Smooth muscle cell (in vitro differentiated cells): ENCODE measurements around the gene DMRT1. TPM values are rescaled to one million over a fixed set of nuclear protein-coding genes. Genes with fewer than 3 reads are reported as not detected.

Source experiments
- DNase-seq: peaks from one replicate; lab custom pipeline; 2025; ENCODE audit not compliant: unreplicated experiment; lab: John Stamatoyannopoulos, UW
- H2AFZ ChIP-seq: fragments of 200-600 bp; sonication (generic); 2 replicates; pipeline ENCODE4 v1.6.0; 2016; ENCODE audit warnings: antibody characterized with exemption, low read depth, mild to moderate bottlenecking
- H3F3A ChIP-seq: fragments of 200-600 bp; sonication (generic); 2 replicates; pipeline ENCODE4 v1.6.0; 2017; ENCODE audit warnings: antibody characterized with exemption, low read depth
- H3K27ac ChIP-seq: fragments of 200-600 bp; sonication (generic); 2 replicates; pipeline ENCODE4 v1.5.1; 2016; ENCODE audit warnings: low read depth, mild to moderate bottlenecking
- H3K27me3 ChIP-seq: fragments of 200-600 bp; sonication (generic); 2 replicates; pipeline ENCODE4 v1.6.1; 2016; ENCODE audit warnings: low read depth, mild to moderate bottlenecking
- H3K36me3 ChIP-seq: fragments of 200-600 bp; sonication (generic); 2 replicates; pipeline ENCODE4 v1.5.1; 2016; ENCODE audit warnings: low read depth
- H3K4me1 ChIP-seq: fragments of 200-600 bp; sonication (generic); 2 replicates; pipeline ENCODE4 v1.5.1; 2016; ENCODE audit warnings: low read depth
- H3K4me2 ChIP-seq: fragments of 200-600 bp; sonication (generic); 2 replicates; pipeline ENCODE4 v1.6.0; 2016; ENCODE audit warnings: mild to moderate bottlenecking
- H3K4me3 ChIP-seq: fragments of 200-600 bp; sonication (generic); 2 replicates; pipeline ENCODE4 v1.5.1; 2016; ENCODE audit warnings: mild to moderate bottlenecking
- H3K79me2 ChIP-seq: fragments of 200-600 bp; sonication (generic); 2 replicates; pipeline ENCODE4 v1.6.0; 2016; ENCODE audit warnings: low read depth, mild to moderate bottlenecking
- H3K9ac ChIP-seq: fragments of 200-600 bp; sonication (generic); 2 replicates; pipeline ENCODE4 v1.6.0; 2016; ENCODE audit warnings: low read depth
- H3K9me3 ChIP-seq: fragments of 200-600 bp; sonication (generic); replicated peaks from 2 replicates; pipeline ENCODE4 v1.5.1; 2016; ENCODE audit warnings: low read depth
- H4K20me1 ChIP-seq: fragments of 200-600 bp; sonication (generic); 2 replicates; pipeline ENCODE4 v1.6.0; 2016; ENCODE audit warnings: low read depth
- WGBS: methylation state at CpG from one replicate; pipeline ENCODE4 v1.1.7; 2016; ENCODE audit warnings: low lambda C conversion rate; 5-methylcytosine and 5-hydroxymethylcytosine counted together
- polyA plus RNA-seq: library from polyadenylated mRNA; unstranded; fragments of >200 nt; fragmentation: Nextera tagmentation; extraction: Ambion mirVana; gene quantifications from 2 replicates; pipeline ENCODE4 v1.2.1, GENCODE V29; 2016
- total RNA-seq: library from RNA; depleted of rRNA; stranded (reverse); fragments of >200 nt; gene quantifications from 2 replicates; pipeline ENCODE4 v1.2.3, GENCODE V29; 2014
- TF ChIP-seq, protein P1 (sequence below): fragments of 200-600 bp; sonication (generic); IDR thresholded peaks from 2 replicates; pipeline ENCODE4 v1.5.1; 2017; ENCODE audit warnings: borderline replicate concordance, mild to moderate bottlenecking, antibody characterized with exemption; ENCODE audit not compliant: insufficient read depth, poor library complexity, severe bottlenecking

Gene DMRT1
- total and polyA plus RNA-seq, 2 experiments from 2014 or later, result 0.58 TPM; not detected in 1

DNA sequence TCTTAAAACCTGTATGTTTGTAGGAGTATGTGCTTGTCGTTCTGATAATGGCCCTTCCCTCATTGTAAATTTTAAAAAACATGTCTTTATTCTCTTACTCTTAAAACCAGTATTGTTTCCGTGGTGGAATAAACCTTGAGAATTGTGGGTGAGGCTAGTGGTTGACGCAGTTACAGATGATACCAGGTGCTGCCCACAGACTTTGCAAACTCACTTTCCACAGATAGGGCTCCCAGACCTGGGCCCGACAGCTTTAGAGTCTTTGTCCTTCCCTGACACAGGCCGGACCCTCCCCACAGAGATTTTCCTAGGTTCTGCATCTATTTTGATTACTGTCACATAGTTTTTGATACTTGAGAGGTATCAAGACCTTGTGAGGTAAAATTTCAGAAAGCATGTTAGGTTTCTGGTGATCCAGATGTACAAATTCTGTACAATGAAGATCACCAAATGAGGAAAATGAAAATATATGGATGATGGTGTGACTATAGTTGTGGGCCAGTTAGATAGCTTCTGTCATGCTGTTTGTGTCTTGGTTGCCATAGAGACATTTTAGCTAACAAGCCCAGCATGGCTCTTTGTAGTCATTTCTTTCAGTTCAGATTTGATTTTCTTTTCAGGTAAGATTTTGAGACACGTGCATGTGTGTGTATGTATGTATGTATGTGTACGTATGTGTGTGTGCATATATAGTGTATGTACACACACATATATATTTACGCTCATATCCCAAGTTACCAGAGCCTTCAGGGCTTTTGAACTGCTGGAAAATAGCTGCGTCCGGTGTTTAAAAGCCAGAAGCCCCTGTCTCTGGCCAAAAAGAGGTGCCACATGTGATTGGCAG, 33.8 kb downstream of the DMRT1 start:
- H3K36me3 ChIP-seq, result no peaks in the 10 kb centered on the region
- H3K4me1 ChIP-seq, result no peaks in the 10 kb centered on the region
- H3K27ac ChIP-seq, result no peak overlapping the region
- H3K4me3 ChIP-seq, result no peak overlapping the region
- H3K79me2 ChIP-seq, result no peaks in the 10 kb centered on the region
- H3K4me2 ChIP-seq, result no peak overlapping the region
- peaks cover 6% of the 10 kb centered on the region for H3K27me3 ChIP-seq
- no peaks in the 10 kb centered on the region for H3K9me3 ChIP-seq
- DNase-seq, result no peak
- TF ChIP-seq, protein P1, sequence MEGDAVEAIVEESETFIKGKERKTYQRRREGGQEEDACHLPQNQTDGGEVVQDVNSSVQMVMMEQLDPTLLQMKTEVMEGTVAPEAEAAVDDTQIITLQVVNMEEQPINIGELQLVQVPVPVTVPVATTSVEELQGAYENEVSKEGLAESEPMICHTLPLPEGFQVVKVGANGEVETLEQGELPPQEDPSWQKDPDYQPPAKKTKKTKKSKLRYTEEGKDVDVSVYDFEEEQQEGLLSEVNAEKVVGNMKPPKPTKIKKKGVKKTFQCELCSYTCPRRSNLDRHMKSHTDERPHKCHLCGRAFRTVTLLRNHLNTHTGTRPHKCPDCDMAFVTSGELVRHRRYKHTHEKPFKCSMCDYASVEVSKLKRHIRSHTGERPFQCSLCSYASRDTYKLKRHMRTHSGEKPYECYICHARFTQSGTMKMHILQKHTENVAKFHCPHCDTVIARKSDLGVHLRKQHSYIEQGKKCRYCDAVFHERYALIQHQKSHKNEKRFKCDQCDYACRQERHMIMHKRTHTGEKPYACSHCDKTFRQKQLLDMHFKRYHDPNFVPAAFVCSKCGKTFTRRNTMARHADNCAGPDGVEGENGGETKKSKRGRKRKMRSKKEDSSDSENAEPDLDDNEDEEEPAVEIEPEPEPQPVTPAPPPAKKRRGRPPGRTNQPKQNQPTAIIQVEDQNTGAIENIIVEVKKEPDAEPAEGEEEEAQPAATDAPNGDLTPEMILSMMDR, result no peak
- WGBS, result 79% methylated on average over 10 of the region's 10 CpGs
- no peaks in the 10 kb centered on the region for H4K20me1 ChIP-seq
- no peak overlapping the region for H2AFZ ChIP-seq
- H3F3A ChIP-seq, result no peaks in the 10 kb centered on the region
- no peak overlapping the region for H3K9ac ChIP-seq

DNA sequence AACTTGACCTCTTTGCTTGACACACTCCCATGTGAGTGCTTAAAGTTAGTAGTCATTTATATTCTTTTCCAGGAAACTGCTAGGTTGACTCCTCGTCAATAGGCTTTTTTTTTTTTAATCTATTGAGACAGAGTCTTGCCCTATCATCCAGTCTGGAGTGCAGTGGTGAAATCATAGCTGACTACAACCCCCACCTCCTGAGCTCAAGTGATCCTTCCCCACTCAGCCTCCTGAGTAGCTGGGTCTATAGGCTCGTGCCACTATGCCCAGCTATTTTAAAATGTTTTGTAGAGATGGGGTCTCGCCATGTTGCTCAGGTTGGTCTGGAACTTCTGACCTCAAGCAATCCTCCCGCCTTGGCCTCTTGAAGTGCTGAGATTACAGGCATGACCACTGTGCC, 34.9 kb downstream of the DMRT1 start:
- WGBS, result 74% methylated on average over 4 of the region's 4 CpGs
- no peaks in the 10 kb centered on the region for H3K79me2 ChIP-seq
- no peaks in the 10 kb centered on the region for H3K36me3 ChIP-seq
- no peak overlapping the region for H2AFZ ChIP-seq
- no peak overlapping the region for H3K4me3 ChIP-seq
- no peaks in the 10 kb centered on the region for H3K9me3 ChIP-seq
- no peaks in the 10 kb centered on the region for H4K20me1 ChIP-seq
- no peak overlapping the region for H3K9ac ChIP-seq
- no peaks in the 10 kb centered on the region for H3F3A ChIP-seq
- peaks cover 6% of the 10 kb centered on the region for H3K27me3 ChIP-seq
- H3K4me1 ChIP-seq, result no peaks in the 10 kb centered on the region
- TF ChIP-seq, protein P1, result no peak
- H3K27ac ChIP-seq, result no peak overlapping the region
- DNase-seq, result no peak
- no peak overlapping the region for H3K4me2 ChIP-seq

DNA sequence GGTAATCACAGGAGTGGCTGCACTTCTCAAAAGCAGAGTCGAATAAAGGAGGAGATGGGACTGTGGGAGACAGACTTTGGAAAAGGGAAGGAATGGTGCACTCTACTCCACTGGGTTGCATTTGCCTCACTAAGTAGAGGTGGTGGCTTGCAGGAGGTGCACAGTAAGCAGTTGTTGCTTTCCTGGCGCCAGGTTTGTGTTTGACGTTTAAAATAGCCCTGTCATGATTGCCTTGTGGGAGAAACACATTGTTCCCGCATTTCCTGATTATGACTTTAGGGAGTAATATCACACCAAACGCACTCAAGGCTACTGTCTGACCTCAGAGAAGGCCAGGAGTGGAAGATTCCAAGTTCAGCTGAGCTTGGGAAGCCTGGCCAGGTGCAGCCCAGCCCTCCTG, 36.7 kb downstream of the DMRT1 start:
- Histone ChIP-seq H3F3A (no peaks in the 10 kb centered on the region), H3K4me1 (no peaks in the 10 kb centered on the region), H3K9ac (no peak overlapping the region), H3K4me2 (no peak overlapping the region), H3K27ac (no peak overlapping the region), H2AFZ (no peak overlapping the region), H3K4me3 (no peak overlapping the region), H3K27me3 (peaks cover 6% of the 10 kb centered on the region), H3K36me3 (no peaks in the 10 kb centered on the region), H4K20me1 (no peaks in the 10 kb centered on the region), H3K9me3 (no peaks in the 10 kb centered on the region), H3K79me2 (no peaks in the 10 kb centered on the region)
- TF ChIP-seq, protein P1, result no peak
- no peak for DNase-seq
- 80% methylated on average over 5 of the region's 5 CpGs for WGBS

DNA sequence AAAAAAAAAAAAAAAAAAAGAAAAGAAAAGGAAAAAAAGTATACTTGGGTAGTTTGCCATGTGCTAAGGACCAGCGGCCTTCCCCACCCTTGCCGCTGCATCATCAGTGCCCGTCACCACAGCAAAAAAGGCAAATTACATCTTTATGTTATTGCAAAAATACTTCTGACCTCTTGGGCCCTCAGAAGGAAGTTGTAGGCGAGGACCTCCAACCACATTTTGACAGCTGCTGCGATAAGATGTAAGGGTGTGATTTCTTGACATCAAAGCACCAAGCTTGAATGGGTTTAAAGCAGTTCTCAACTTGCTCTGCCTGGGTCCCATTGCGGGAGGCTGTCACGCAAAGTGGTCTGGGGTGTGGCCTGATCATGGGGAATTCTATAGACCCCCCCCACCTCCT, 39.2 kb downstream of the DMRT1 start:
- H3K9ac ChIP-seq, result no peak overlapping the region
- no peak overlapping the region for H3K4me3 ChIP-seq
- H2AFZ ChIP-seq, result no peak overlapping the region
- H3K4me1 ChIP-seq, result no peaks in the 10 kb centered on the region
- no peaks in the 10 kb centered on the region for H3K9me3 ChIP-seq
- no peaks in the 10 kb centered on the region for H3K36me3 ChIP-seq
- peaks cover 6% of the 10 kb centered on the region for H3K27me3 ChIP-seq
- WGBS, result 88% methylated on average over 7 of the region's 7 CpGs
- no peaks in the 10 kb centered on the region for H3K79me2 ChIP-seq
- DNase-seq, result no peak
- TF ChIP-seq, protein P1, result no peak
- no peaks in the 10 kb centered on the region for H3F3A ChIP-seq
- H3K27ac ChIP-seq, result no peak overlapping the region
- H4K20me1 ChIP-seq, result no peaks in the 10 kb centered on the region
- H3K4me2 ChIP-seq, result no peak overlapping the region
